OCI-LY3 (cell line): Measurements from ENCODE around the gene MPV17L2.

Experiments used
- H2AFZ ChIP-seq: fragments of 200-600, 300-600 bp; shearing (Covaris generic); 2 replicates; pipeline ENCODE4 v1.6.0; 2014; ENCODE audit warnings: antibody characterized with exemption, low read depth, low read length
- H3K27ac ChIP-seq: fragments of 200-600, 300-600 bp; sonication (generic); 2 replicates; pipeline ENCODE4 v1.5.1; 2014; ENCODE audit warnings: mild to moderate bottlenecking, low read length, moderate library complexity, mixed read lengths
- H3K27me3 ChIP-seq: fragments of 200-600, 300-600 bp; sonication (generic); 2 replicates; pipeline ENCODE4 v1.6.1; 2014; ENCODE audit warnings: low read depth, low read length, mixed read lengths
- H3K36me3 ChIP-seq: fragments of 200-600, 300-600 bp; sonication (generic); replicated peaks from 2 replicates; pipeline ENCODE3; 2014; ENCODE audit warnings: low read depth, low read length, mixed read lengths
- H3K4me1 ChIP-seq: fragments of 300-600, 200-600 bp; sonication (generic); 2 replicates; pipeline ENCODE4 v1.6.1; 2014; ENCODE audit warnings: low read length, mixed read lengths
- H3K4me2 ChIP-seq: fragments of 200-600, 300-600 bp; sonication (generic); 2 replicates; pipeline ENCODE4 v1.6.1; 2014; ENCODE audit warnings: low read length, mixed read lengths
- H3K4me3 ChIP-seq: fragments of 300-600, 200-600 bp; sonication (generic); 2 replicates; pipeline ENCODE4 v1.5.1; 2014; ENCODE audit warnings: antibody characterized with exemption, mild to moderate bottlenecking, low read length, moderate library complexity
- H3K79me2 ChIP-seq: fragments of 300-600, 200-600 bp; shearing (Covaris generic); 2 replicates; pipeline ENCODE4 v1.6.1; 2014; ENCODE audit warnings: mild to moderate bottlenecking, low read length, mixed read lengths
- H3K9ac ChIP-seq: fragments of 300-600, 200-600 bp; shearing (Covaris generic); 2 replicates; pipeline ENCODE4 v1.6.0; 2014; ENCODE audit warnings: mild to moderate bottlenecking, low read length, moderate library complexity
- H3K9me3 ChIP-seq: fragments of 200-600, 300-600 bp; shearing (Covaris generic); 2 replicates; pipeline ENCODE4 v1.6.1; 2014; ENCODE audit warnings: low read length, mixed read lengths; ENCODE audit not compliant: insufficient read depth
- H4K20me1 ChIP-seq: fragments of 200-600, 300-600 bp; sonication (generic); 2 replicates; pipeline ENCODE4 v1.6.1; 2016; ENCODE audit warnings: low read length, mixed read lengths; ENCODE audit not compliant: insufficient read depth
- EZH2phosphoT487 ChIP-seq: fragments of 200-600 bp; shearing (Covaris generic); IDR thresholded peaks from 2 replicates; pipeline ENCODE4 v1.6.1; 2018; ENCODE audit warnings: antibody characterized with exemption, mixed run types, low read depth
- TF ChIP-seq, protein P1 (sequence below): fragments of 200-600, 300-600 bp; sonication (generic); IDR thresholded peaks from 2 replicates; pipeline ENCODE4 v1.5.1; 2014; ENCODE audit warnings: antibody characterized with exemption, low read length, low read depth

MPV17L2 gene

DNA sequence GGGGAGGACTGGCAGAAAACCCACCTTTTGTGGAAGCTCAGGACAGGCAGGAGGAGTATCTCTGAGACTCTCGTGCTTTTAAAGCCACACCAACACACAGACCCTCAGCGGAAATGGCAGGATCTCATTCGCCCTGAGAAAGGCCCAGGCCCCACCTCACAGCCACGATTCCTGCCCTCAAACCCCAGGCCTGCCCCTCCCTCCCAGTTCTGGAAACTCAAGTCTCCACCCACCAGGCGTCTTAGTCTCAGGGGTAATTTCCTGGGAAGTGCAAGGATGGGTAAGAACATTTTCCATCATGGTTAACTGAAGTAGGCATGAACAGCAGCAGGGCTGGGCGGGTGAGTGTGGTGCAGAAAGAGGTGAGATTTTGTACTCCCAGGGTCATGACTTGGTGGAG lies 41.2 kb downstream of the MPV17L2 start:
- Histone ChIP-seq H3K4me2 (no peak overlapping the region), H3K9ac (no peak overlapping the region), H3K79me2 (no peaks in the 10 kb centered on the region), H3K9me3 (no peaks in the 10 kb centered on the region), H2AFZ (no peak overlapping the region), H3K4me1 (no peaks in the 10 kb centered on the region), H3K4me3 (no peak overlapping the region), H3K36me3 (no peaks in the 10 kb centered on the region), H3K27ac (no peak overlapping the region), H4K20me1 (no peaks in the 10 kb centered on the region; the same call in 1 of the 2 replicates), H3K27me3 (peaks cover 12% of the 10 kb centered on the region; the same call in 1 of the 2 replicates)
- TF ChIP-seq EZH2phosphoT487 = no peak
- TF ChIP-seq, protein P1, sequence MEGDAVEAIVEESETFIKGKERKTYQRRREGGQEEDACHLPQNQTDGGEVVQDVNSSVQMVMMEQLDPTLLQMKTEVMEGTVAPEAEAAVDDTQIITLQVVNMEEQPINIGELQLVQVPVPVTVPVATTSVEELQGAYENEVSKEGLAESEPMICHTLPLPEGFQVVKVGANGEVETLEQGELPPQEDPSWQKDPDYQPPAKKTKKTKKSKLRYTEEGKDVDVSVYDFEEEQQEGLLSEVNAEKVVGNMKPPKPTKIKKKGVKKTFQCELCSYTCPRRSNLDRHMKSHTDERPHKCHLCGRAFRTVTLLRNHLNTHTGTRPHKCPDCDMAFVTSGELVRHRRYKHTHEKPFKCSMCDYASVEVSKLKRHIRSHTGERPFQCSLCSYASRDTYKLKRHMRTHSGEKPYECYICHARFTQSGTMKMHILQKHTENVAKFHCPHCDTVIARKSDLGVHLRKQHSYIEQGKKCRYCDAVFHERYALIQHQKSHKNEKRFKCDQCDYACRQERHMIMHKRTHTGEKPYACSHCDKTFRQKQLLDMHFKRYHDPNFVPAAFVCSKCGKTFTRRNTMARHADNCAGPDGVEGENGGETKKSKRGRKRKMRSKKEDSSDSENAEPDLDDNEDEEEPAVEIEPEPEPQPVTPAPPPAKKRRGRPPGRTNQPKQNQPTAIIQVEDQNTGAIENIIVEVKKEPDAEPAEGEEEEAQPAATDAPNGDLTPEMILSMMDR = no peak

DNA sequence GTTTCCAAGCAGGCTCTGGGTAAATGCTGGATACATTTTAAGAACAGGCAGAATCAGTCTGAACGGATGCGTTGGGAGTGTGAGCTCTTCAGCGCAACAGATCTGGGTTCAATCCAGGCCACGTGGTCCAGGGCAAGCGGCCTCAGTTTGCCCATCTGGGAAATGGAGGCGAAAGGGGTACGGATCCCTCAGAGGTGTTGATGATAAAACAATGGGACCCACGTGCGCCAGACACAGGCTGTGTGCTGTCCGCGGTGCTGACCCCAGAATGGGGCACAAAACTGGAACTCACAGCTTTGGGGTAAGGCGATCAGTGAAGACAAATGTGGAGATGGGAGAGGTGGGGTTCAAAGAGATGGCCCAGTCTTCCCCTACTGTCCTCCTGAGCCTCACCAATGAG lies 46.3 kb downstream of the MPV17L2 start:
- H4K20me1 ChIP-seq = no peaks in the 10 kb centered on the region

DNA sequence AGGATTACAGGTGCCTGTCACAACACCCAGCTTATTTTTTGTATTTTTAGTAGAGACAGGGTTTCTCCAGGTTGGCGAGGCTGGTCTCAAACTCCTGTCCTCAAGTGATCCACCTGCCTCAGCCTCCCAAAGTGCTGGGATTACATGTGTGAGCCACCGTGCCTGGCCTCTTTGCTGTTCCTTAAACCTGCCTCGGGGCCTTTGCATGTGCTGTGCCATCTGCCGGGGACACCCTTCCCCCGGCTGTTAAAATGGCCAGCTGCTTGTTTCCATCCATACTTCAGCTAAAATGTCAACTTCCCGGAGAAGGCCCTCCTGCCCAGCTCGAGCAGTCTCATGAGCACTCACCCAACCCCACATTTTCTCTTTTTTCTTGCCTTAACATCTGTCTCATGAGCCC lies 52.3 kb downstream of the MPV17L2 start:
- Histone ChIP-seq H3K9me3 (no peaks in the 10 kb centered on the region), H3K4me1 (peaks cover 4% of the 10 kb centered on the region; the same call in 1 of the 2 replicates), H3K27ac (no peak overlapping the region), H3K79me2 (no peaks in the 10 kb centered on the region), H4K20me1 (no peaks in the 10 kb centered on the region), H2AFZ (no peak overlapping the region), H3K9ac (no peak overlapping the region), H3K36me3 (no peaks in the 10 kb centered on the region), H3K4me3 (no peak overlapping the region), H3K27me3 (peaks cover 5% of the 10 kb centered on the region; the same call in 1 of the 2 replicates), H3K4me2 (no peak overlapping the region)
- TF ChIP-seq EZH2phosphoT487 = no peak
- TF ChIP-seq, protein P1 = no peak

More for the DNA sequence above, 46.3 kb downstream of the MPV17L2 start:
- Histone ChIP-seq H3K79me2 (no peaks in the 10 kb centered on the region), H3K4me1 (peaks cover 4% of the 10 kb centered on the region; the same call in 1 of the 2 replicates), H3K9ac (no peak overlapping the region), H3K27ac (no peak overlapping the region), H3K27me3 (peaks cover 4% of the 10 kb centered on the region; the same call in 1 of the 2 replicates), H3K4me3 (no peak overlapping the region), H2AFZ (no peak overlapping the region), H3K4me2 (no peak overlapping the region), H3K9me3 (no peaks in the 10 kb centered on the region), H3K36me3 (no peaks in the 10 kb centered on the region)
- TF ChIP-seq, protein P1 = no peak
- no peak for TF ChIP-seq EZH2phosphoT487
